ENCODE data around the gene MEGF11.

Gene MEGF11

GRCh38 chr15:66053991-66054390, 199.6 kb downstream of the MEGF11 start:
- no peak for TF ChIP-seq CTCF (conservative IDR thresholded peaks at IDR 0.05; ENCODE audit: low read depth, low read length)
- no peak for DNase-seq (ENCODE audit: low read depth)
- no peak overlapping the region for H3K4me3 ChIP-seq (ENCODE audit: low read length)

- no peak for TF ChIP-seq CTCF (conservative IDR thresholded peaks at IDR 0.05; ENCODE audit: low read depth, low read length)
- no peak for DNase-seq (ENCODE audit: low read depth)
- no peak overlapping the region for H3K4me3 ChIP-seq (ENCODE audit: low read length)
Measured at GRCh38 chr15:66051833-66052232, 201.7 kb downstream of the MEGF11 start.

GRCh38 chr15:66050264-66050663, 203.3 kb downstream of the MEGF11 start:
- DNase-seq (ENCODE audit: low read depth) = no peak
- TF ChIP-seq CTCF (conservative IDR thresholded peaks at IDR 0.05; ENCODE audit: low read depth, low read length) = no peak

GRCh38 chr15:66049353-66049752, 204.2 kb downstream of the MEGF11 start:
- DNase-seq (ENCODE audit: low read depth) = no peak
- no peak overlapping the region for H3K4me3 ChIP-seq (ENCODE audit: low read length)
- no peak for TF ChIP-seq CTCF (conservative IDR thresholded peaks at IDR 0.05; ENCODE audit: low read depth, low read length)

More at GRCh38 chr15:66050264-66050663, 203.3 kb downstream of the MEGF11 start:
- no peak overlapping the region for H3K4me3 ChIP-seq (ENCODE audit: low read length)

- TF ChIP-seq CTCF (conservative IDR thresholded peaks at IDR 0.05; ENCODE audit: low read depth, low read length) = no peak
- H3K4me3 ChIP-seq (ENCODE audit: low read length) = no peak overlapping the region
- DNase-seq (ENCODE audit: low read depth) = no peak
Measured at GRCh38 chr15:66047321-66048024, 206.1 kb downstream of the MEGF11 start.

- TF ChIP-seq CTCF (conservative IDR thresholded peaks at IDR 0.05; ENCODE audit: low read depth, low read length) = no peak
- no peak overlapping the region for H3K4me3 ChIP-seq (ENCODE audit: low read length)
- no peak for DNase-seq (ENCODE audit: low read depth)
Measured at GRCh38 chr15:66046751-66047150, 206.8 kb downstream of the MEGF11 start.

GRCh38 chr15:66046326-66046725, 207.2 kb downstream of the MEGF11 start:
- H3K4me3 ChIP-seq (ENCODE audit: low read length) = no peak overlapping the region
- TF ChIP-seq CTCF (conservative IDR thresholded peaks at IDR 0.05; ENCODE audit: low read depth, low read length) = no peak
- no peak for DNase-seq (ENCODE audit: low read depth)

Measured in retinal pigment epithelial cell (primary cell).